Neural progenitor cell (in vitro differentiated cells): ENCODE measurements around the gene BDH1. TPM values are rescaled to one million over a fixed set of nuclear protein-coding genes. Genes with fewer than 3 reads are reported as not detected.
A peak's percentile ranks its signal among the peaks of the same experiment; 100 is the strongest.

ENCODE experiments used
- DNase-seq: peaks from one replicate; pipeline ENCODE4 v3.0.0-alpha.2; 2016; ENCODE audit warnings: low spot score
- H2AFZ ChIP-seq: fragments of 200-600 bp; sonication (generic); replicated peaks from 2 replicates; pipeline ENCODE4 v1.6.1; 2016; ENCODE audit warnings: antibody characterized with exemption
- H3F3A ChIP-seq: fragments of 200-600 bp; sonication (generic); 2 replicates; pipeline ENCODE4 v1.6.1; 2016; ENCODE audit warnings: antibody characterized with exemption, low read depth
- H3K27ac ChIP-seq: fragments of 200-600 bp; sonication (generic); 2 replicates; pipeline ENCODE4 v1.5.1; 2016; ENCODE audit warnings: mild to moderate bottlenecking
- H3K27me3 ChIP-seq: fragments of 200-600 bp; sonication (generic); 2 replicates; pipeline ENCODE4 v1.6.1; 2016; ENCODE audit warnings: mild to moderate bottlenecking, moderate library complexity
- H3K36me3 ChIP-seq: fragments of 200-600 bp; sonication (generic); 2 replicates; pipeline ENCODE4 v1.5.1; 2016
- H3K4me1 ChIP-seq: fragments of 200-600 bp; sonication (generic); 2 replicates; pipeline ENCODE4 v1.6.1; 2016; ENCODE audit warnings: mixed run types
- H3K4me2 ChIP-seq: fragments of 200-600 bp; sonication (generic); 2 replicates; pipeline ENCODE4 v1.6.1; 2016
- H3K4me3 ChIP-seq: fragments of 200-600 bp; sonication (generic); 2 replicates; pipeline ENCODE4 v1.5.1; 2016
- H3K79me2 ChIP-seq: fragments of 200-600 bp; sonication (generic); 2 replicates; pipeline ENCODE4 v1.6.1; 2016; ENCODE audit warnings: low read depth
- H3K9ac ChIP-seq: fragments of 200-600 bp; sonication (generic); 2 replicates; pipeline ENCODE4 v1.6.1; 2016
- H3K9me3 ChIP-seq: fragments of 200-600 bp; sonication (generic); 2 replicates; pipeline ENCODE4 v1.5.1; 2016; ENCODE audit warnings: low read depth
- H4K20me1 ChIP-seq: fragments of 200-600 bp; sonication (generic); 2 replicates; pipeline ENCODE4 v1.6.1; 2016; ENCODE audit warnings: low read depth
- H3K27ac Mint-ChIP-seq: 3 replicates; pipeline ENCODE4 v1.8.0; 2021; ENCODE audit warnings: mixed read lengths
- H3K27me3 Mint-ChIP-seq: 2 replicates; pipeline ENCODE4 v1.8.0; 2022; ENCODE audit warnings: low read depth, mild to moderate bottlenecking, inconsistent platforms, moderate library complexity, mixed read lengths; ENCODE audit not compliant: insufficient read depth
- H3K36me3 Mint-ChIP-seq: 3 replicates; pipeline ENCODE4 v1.8.0; 2021; ENCODE audit warnings: mixed read lengths
- H3K4me1 Mint-ChIP-seq: 3 replicates; pipeline ENCODE4 v1.8.0; 2021; ENCODE audit warnings: mixed read lengths
- H3K4me3 Mint-ChIP-seq: 3 replicates; pipeline ENCODE4 v1.8.0; 2021; ENCODE audit warnings: mild to moderate bottlenecking, moderate library complexity, mixed read lengths
- H3K9me3 Mint-ChIP-seq: 3 replicates; pipeline ENCODE4 v1.8.0; 2020; ENCODE audit warnings: mixed read lengths
- CTCF ChIP-seq: fragments of 200-600 bp; sonication (generic); IDR thresholded peaks from 2 replicates; pipeline ENCODE4 v1.5.1; 2017; ENCODE audit warnings: antibody characterized with exemption, mild to moderate bottlenecking
- EZH2 ChIP-seq: fragments of 200-600 bp; sonication (generic); IDR thresholded peaks from 2 replicates; pipeline ENCODE4 v1.6.1; 2017; ENCODE audit warnings: antibody characterized with exemption, mild to moderate bottlenecking, moderate library complexity
- EZH2phosphoT487 ChIP-seq: fragments of 200-600 bp; sonication (generic); IDR thresholded peaks from 2 replicates; pipeline ENCODE4 v1.6.1; 2017; ENCODE audit warnings: antibody characterized with exemption
- total RNA-seq: library from RNA; depleted of rRNA; stranded (reverse); fragments of >200 nt; gene quantifications from 2 replicates; pipeline ENCODE4 v1.2.3, GENCODE V29; 2015; ENCODE audit warnings: low replicate concordance

The BDH1 gene
- total RNA-seq, 1 donor from 2014 or later: 19.4 TPM

DNA sequence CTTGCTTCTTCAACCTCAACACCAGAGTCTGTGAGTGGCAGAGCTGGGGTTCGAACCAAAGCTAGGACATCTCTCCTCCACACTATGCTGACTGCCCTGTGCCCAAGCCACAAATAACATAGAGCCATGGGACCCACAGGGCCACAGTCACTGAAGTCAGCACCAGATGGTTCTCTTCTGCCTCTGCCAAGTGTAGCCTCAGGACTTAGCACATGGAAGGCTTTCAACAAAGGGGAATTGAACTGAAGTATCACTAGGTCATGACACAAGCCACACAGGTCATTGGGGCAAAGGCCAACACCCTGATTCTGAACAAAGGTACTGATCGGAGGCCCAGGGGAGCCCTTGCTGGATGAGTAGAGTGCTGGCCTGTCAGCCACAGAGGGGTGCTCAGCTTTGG, 83.6 kb downstream of the BDH1 start:
- Histone ChIP-seq H3F3A (peaks cover 13% of the 10 kb centered on the region), H3K27me3 (no peaks in the 10 kb centered on the region), H2AFZ (no peak overlapping the region), H3K4me3 (no peak overlapping the region), H4K20me1 (no peaks in the 10 kb centered on the region), H3K79me2 (no peaks in the 10 kb centered on the region), H3K4me2 (no peak overlapping the region), H3K9ac (no peak overlapping the region), H3K9me3 (no peaks in the 10 kb centered on the region), H3K27ac (no peak overlapping the region), H3K36me3 (no peaks in the 10 kb centered on the region), H3K4me1 (peaks cover 40% of the 10 kb centered on the region)
- peaks cover 7% of the 10 kb centered on the region for H3K27me3 Mint-ChIP-seq
- H3K36me3 Mint-ChIP-seq: peaks cover 1% of the 10 kb centered on the region
- no peak overlapping the region for H3K4me3 Mint-ChIP-seq
- no peak for DNase-seq
- H3K9me3 Mint-ChIP-seq: peaks cover 7% of the 10 kb centered on the region
- H3K4me1 Mint-ChIP-seq: peaks cover 56% of the 10 kb centered on the region
- TF ChIP-seq EZH2phosphoT487 (no peak), EZH2 (no peak), CTCF (no peak)
- H3K27ac Mint-ChIP-seq: peak overlapping the region; percentile 42

DNA sequence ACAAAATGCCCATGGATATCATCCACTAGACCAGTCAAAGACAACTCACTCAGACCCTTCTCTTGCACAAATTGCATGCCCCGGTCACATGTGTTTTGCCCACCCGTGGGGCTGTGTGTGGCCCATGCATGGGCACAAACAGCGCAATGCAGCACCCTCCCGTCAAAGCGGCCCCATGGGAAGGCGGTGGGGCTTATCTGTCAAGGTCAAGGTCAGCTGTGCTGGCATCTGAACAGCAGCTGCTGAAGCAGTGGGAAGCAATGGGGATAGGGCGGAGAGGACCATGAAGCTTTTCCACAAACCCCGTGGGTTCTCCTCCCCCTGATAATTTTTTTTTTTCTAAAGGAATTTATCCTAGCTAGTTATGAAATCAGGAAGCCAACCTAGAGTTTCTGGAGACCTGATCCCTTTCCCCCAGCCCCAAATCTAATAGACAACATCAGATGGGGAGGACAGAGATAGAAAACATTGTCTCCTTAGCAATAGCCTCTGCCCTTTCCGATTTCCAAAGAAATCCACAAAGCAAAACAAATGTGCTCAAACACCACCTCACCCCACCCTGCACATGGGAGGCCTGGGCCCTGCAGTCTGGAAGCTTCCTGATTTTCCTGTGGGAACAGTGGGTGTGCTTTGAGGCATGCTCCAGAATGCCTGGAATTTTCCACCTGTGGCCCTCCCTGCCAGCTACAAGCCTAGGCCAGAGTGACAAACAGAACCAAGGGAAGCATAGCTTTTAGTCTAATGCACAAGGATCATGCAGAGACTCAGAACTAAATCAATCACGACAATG, 84.4 kb downstream of the BDH1 start:
- H3K27me3 ChIP-seq: no peaks in the 10 kb centered on the region
- no peak overlapping the region for H3K27ac ChIP-seq
- Mint-ChIP-seq H3K27ac (peak overlapping the region; percentile 51), H3K36me3 (peaks cover 1% of the 10 kb centered on the region), H3K9me3 (peaks cover 7% of the 10 kb centered on the region), H3K27me3 (peaks cover 7% of the 10 kb centered on the region), H3K4me3 (no peak overlapping the region), H3K4me1 (peaks cover 59% of the 10 kb centered on the region)
- H3K79me2 ChIP-seq: no peaks in the 10 kb centered on the region
- TF ChIP-seq CTCF (no peak), EZH2phosphoT487 (peak; percentile 12)
- H4K20me1 ChIP-seq: no peaks in the 10 kb centered on the region
- H3K4me3 ChIP-seq: no peak overlapping the region
- H3K36me3 ChIP-seq: no peaks in the 10 kb centered on the region
- no peaks in the 10 kb centered on the region for H3K9me3 ChIP-seq
- no peak overlapping the region for H2AFZ ChIP-seq
- H3K9ac ChIP-seq: no peak overlapping the region
- no peak for DNase-seq
- H3K4me2 ChIP-seq: no peak overlapping the region
- peaks cover 14% of the 10 kb centered on the region for H3F3A ChIP-seq
- H3K4me1 ChIP-seq: peaks cover 47% of the 10 kb centered on the region

DNA sequence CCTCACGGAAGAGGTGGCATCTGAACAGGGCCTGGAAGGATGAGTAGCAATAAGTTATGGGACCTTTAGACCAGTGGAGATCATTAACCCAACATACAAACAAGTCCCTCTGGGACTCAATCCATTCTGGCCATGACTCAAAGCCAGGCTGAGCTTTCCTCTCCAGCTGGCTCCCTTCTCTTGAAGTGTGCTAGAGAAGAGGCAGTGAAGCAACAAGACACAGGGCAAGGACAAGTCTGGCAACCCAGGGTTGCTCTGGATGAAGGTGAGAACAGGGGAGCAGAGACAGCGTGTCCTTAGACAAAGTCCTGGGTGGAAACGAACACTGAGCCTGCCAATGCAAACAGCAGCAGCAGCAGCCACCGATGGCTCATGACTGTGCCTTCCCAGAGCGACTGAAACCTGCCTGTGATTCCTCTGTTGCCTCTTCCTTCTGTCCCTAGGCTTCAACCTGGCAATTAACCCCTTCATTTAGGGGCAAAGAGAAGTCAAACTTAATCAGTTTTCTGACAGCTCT, 86.8 kb downstream of the BDH1 start:
- Histone ChIP-seq H3K27ac (no peak overlapping the region), H3K79me2 (no peaks in the 10 kb centered on the region), H4K20me1 (no peaks in the 10 kb centered on the region), H3K36me3 (no peaks in the 10 kb centered on the region), H3F3A (peaks cover 7% of the 10 kb centered on the region), H3K4me3 (no peak overlapping the region), H3K9me3 (no peaks in the 10 kb centered on the region), H3K9ac (no peak overlapping the region), H3K4me2 (no peak overlapping the region), H3K4me1 (peaks cover 56% of the 10 kb centered on the region), H3K27me3 (no peaks in the 10 kb centered on the region), H2AFZ (no peak overlapping the region)
- TF ChIP-seq CTCF: no peak
- TF ChIP-seq EZH2phosphoT487: no peak
- no peak for TF ChIP-seq EZH2
- peaks cover under 1% of the 10 kb centered on the region for H3K36me3 Mint-ChIP-seq
- peaks cover 7% of the 10 kb centered on the region for H3K9me3 Mint-ChIP-seq
- no peak overlapping the region for H3K4me3 Mint-ChIP-seq
- peaks cover 12% of the 10 kb centered on the region for H3K27me3 Mint-ChIP-seq
- DNase-seq: no peak
- H3K4me1 Mint-ChIP-seq: peaks cover 75% of the 10 kb centered on the region
- no peak overlapping the region for H3K27ac Mint-ChIP-seq
